ENCODE measurements around the gene QPCTL. TPM values are rescaled to one million over a fixed set of nuclear protein-coding genes. Genes with fewer than 3 reads are reported as not detected.

QPCTL gene
- total RNA-seq = 6.4 and 10.2 TPM in 2 replicates

- intact Hi-C loops (cut with micrococcal nuclease) = loop anchor here (1.0 to 5.0 kb wide), 15 partner anchors 11 to 1355 kb away; partner anchors contain the start of genes DMWD, FBXO46, IRF2BP1 and OPA3
Measured at GRCh38 chr19:45692187-45693105, at the start of gene QPCTL. Gene QPCTL (plus strand): TSS chr19:45692666. CDS start chr19:45692704, 38 bp downstream.

DNA sequence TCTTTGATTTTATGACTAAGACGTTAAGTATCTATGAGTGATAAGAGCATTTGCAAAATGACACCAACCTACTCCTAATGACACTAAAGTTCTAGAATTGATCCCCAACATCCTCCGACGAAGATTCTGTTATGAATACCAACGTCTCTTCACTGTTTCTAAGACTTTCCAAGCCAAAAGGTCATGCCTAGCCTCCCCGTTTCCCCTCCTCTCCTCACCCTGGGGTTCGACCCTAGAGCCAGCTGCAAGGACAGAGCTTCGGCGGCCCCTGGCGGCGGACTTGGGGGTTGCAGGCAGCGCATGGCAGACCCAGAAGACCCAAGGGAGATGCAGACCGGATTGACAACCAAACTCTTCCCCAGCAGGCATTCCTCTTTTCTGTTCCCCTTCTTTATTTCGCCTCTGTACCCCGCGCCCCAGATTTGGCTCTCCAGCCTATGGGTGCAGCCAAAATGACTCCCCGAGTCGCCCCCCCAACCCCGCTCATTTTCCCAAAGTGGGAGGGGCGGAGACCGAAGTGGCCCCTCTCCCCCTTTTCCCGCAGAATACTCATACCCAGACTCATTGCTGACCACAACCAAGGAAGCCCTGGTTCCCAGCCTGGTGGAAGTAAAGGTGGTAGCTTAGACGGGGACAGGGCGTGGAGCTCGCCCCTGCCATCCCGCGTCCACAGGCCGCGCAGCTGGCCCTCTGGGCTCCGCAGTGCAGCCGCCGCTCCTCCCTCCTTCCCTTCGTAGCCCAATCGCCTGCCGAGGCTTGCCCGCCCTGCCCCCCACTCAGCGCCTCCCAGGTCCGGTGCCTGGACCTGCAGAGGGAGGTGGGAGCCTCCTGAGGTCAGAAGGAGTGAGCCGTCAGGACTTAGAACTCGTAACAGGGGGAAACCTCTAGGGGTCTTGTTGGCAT is 49.2 kb upstream of the QPCTL start:
- intact Hi-C loops (cut with micrococcal nuclease) = loop anchor here (1.0 to 10.0 kb wide), 4 partner anchors 59 to 468 kb away; partner anchors contain the start of genes BLOC1S3, OPA3 and TRAPPC6A

- intact Hi-C loops (cut with micrococcal nuclease) = loop anchor here (1.0 to 10.0 kb wide), 5 partner anchors 60 to 469 kb away; partner anchors contain the start of genes BLOC1S3, OPA3 and TRAPPC6A
Measured at GRCh38 chr19:45643927-45644771, 48.3 kb upstream of the QPCTL start.

GRCh38 chr19:45645068-45645630 is 47.3 kb upstream of the QPCTL start:
- intact Hi-C loops (cut with micrococcal nuclease) = loop anchor here (1.0 to 10.0 kb wide), 8 partner anchors 26 to 470 kb away; partner anchors contain the start of genes BLOC1S3, ERCC1, QPCTL and TRAPPC6A

- intact Hi-C loops (cut with micrococcal nuclease) = loop anchor here (1.0 to 10.0 kb wide), 9 partner anchors 23 to 471 kb away; partner anchors contain the start of genes BLOC1S3, ERCC1, GIPR and QPCTL
Measured at GRCh38 chr19:45645631-45646344, 46.7 kb upstream of the QPCTL start.

DNA sequence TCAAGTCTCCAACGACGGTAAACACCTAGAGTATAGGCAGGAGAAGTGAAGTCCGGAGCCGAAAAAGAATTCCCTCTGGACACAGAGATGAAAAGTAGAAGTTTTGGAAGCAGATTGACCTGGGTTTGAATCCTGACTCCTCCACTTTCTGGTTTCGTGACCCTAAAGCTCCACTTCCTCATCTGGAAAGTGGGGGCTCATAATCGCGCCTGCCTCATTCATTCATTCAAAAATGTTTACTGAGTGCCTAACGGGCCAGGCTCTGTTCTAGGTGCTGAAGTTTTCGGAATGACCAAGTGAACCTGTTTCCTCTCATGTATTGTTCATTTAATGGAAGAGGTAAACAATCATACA is 46.1 kb upstream of the QPCTL start:
- intact Hi-C loops (cut with micrococcal nuclease) = loop anchor here (1.0 to 10.0 kb wide), 2 partner anchors 22 to 472 kb away; partner anchors contain the start of genes BLOC1S3, GIPR and TRAPPC6A

- intact Hi-C loops (cut with micrococcal nuclease) = no loop called here
Measured at GRCh38 chr19:45650722-45651121, 41.7 kb upstream of the QPCTL start.

DNA sequence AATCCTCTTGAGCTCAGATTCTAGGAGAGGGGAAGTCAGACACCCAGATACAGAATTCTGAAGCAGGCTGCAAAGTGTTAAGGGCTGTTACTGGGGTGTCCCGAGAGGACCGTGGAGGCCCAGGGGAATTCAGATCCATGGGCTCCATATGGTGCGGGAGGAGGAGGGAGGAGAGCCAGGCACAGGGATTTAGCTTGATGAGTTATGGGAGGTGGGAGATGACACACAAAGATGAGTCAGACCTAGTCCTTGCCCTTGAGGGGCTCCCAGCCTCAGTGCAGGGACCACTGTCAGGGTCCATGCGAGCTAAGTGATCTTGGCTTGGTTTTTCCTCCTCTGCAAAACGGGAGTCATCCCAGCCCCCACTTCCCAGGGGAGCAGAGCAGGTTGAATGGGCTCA is 38.8 kb upstream of the QPCTL start:
- intact Hi-C loops (cut with micrococcal nuclease) = no loop called here

DNA sequence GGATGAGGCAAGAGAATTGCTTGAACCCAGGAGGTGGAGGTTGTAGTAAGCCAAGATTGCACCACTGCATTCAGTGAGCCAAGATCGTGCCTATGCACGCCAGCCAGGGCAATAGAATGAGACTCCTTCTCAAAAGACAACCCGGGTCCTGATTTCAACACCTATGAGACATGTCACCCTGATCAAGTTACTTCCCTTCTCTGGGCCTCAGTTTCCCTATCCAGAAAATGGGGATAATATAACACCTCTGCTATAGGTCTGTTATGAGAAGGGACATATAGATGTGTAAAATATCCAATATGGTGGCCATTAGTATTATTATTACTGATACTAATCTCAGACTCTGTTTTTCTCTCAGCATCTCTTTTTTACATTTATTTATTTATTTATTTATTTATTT is 37.4 kb upstream of the QPCTL start:
- intact Hi-C loops (cut with micrococcal nuclease) = no loop called here

GRCh38 chr19:45657520-45658167 is 34.8 kb upstream of the QPCTL start:
- intact Hi-C loops (cut with micrococcal nuclease) = no loop called here

DNA sequence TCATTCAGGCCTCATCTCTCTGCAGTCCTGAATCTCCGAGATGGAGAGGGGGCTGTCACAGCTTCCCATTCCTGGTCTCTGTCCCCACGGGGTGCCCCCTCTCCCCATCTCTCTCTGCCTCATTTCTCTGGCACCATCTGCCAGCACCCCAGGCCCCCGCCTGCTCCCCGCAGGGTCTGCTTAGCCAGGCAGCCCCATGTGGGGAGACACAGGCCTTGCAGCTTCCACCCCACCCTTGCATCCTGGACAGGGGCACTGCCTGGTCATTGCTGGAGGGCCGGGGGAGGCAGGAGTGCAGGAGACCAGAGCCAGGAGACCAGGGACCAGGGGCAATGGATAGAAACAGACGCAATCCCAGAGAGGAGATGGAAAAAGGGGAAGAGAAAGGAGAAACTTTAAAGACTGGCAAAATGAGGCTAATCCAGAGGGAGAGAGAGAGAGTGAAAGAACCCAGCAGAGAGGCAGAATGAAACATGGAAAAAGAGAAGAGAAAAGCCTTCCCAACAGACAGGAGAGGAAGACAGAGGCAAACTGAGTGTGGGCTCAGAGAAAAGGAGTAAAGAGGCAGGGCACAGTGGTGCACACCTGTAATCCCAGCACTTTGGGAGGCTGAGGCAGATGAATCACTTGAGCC is 33.3 kb upstream of the QPCTL start:
- intact Hi-C loops (cut with micrococcal nuclease) = no loop called here

DNA sequence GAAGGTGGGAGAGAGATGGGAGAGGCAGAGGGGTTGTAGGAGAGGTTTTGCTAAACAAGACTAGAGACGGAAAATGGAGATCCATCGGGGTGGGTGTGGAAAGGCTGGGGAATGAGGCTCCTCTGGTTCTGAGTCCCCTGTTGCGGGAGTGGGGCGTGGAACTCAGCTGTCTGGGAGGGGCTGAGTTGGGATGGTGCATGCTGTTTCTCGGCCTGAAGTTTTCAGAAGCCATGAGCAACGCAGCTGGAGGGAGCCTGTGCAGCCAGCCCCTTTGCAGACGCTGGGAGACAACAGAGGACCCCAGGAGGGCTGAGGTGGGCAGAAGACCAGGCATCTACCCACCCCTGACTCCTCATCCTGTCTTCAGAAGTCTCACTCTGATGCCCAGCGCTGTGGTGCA is 31.8 kb upstream of the QPCTL start:
- intact Hi-C loops (cut with micrococcal nuclease) = no loop called here

- intact Hi-C loops (cut with micrococcal nuclease) = no loop called here
Measured at GRCh38 chr19:45663800-45664199, 28.7 kb upstream of the QPCTL start.

GRCh38 chr19:45664575-45664974 is 27.9 kb upstream of the QPCTL start:
- intact Hi-C loops (cut with micrococcal nuclease) = no loop called here

DNA sequence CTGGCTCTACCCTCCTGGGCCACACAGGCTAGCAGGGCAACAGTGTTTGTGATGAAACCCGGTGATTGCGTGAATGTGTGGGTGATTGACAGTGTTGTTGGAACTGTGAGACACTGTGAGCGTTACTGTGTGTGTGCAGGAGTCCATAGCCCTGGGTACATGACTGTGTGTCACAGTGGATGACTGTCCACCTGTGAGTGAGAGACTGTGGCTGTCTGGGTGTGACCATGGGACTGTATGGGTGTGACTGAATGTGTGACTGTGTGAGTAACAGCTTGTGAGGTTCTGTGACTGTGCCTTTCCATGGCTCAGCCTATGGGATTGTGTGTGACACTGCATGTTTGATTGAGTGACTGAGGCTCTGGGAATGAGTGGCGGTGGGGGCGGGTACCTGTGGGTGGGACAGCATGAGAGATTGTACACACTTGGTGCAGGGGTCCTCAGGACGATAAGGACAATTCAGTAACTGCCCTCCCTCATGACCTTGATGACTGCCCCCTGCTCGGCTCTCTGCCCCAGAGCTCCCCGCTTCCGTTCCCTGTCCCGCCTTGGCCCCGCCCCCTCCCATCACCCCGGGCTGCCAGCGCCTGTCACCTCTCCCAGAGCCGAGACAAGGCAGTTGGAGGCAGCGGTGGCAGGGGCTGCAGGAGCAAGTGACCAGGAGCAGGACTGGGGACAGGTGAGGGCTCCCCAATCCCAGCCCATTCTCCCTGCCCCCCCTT is 24.7 kb upstream of the QPCTL start, which contains the start of gene GIPR:
GIPR (plus strand) TSS at position 602 of the 722 bp plus-strand sequence. CDS start 1,300 bp downstream, outside the sequence.
- intact Hi-C loops (cut with micrococcal nuclease) = loop anchor here (1.0 kb wide), 1 partner anchor 21 kb away; no protein-coding TSS in a partner anchor

DNA sequence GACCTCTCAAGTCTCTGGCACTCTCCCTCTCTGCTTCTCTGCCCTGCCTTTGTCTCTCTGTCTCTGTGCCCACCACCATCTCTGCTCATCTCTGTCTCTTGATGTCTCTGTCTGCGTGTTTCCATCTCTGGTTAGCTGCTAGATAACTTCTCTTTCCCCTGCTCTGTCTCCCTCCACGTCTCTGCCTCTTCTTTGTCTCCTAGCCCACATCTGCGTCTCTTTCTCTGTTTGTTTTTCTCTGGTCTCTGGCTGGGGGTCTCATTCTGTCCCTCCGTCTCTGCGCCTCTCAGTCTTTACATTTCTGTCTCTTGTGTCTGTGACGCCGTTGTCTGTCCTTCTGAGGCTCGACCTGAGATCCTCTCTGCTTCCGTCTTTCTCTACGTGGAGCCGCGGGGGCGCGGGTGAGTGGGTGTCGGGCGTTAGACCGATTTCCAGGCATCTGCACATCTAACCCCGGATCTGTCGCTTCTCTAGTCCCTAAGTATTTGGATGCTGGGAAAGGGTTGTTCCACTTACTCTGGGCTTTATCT is 24.1 kb upstream of the QPCTL start:
- intact Hi-C loops (cut with micrococcal nuclease) = loop anchor here (1.0 kb wide), 1 partner anchor 22 kb away; no protein-coding TSS in a partner anchor
